Endothelial cell of umbilical vein (primary cell): ENCODE results near the gene OTOP1.

Source experiments
- POLR2A ChIP-seq: IDR thresholded peaks from 2 replicates; pipeline ENCODE4 v1.6.1; 2012; ENCODE audit warnings: low read depth, mild to moderate bottlenecking, control low read depth, low read length
- TF ChIP-seq, protein P1 (sequence below), 2 donors: IDR thresholded peaks; 1 replicate in 1 of 2; 2 replicates in 1 of 2; pipeline ENCODE4 v1.5.1; 2011; ENCODE audit warnings: low read length in 2 of 2, mild to moderate bottlenecking in 2 of 2, moderate library complexity in 2 of 2, control low read depth in 1 of 2, inconsistent platforms in 1 of 2, low read depth in 1 of 2; ENCODE audit not compliant: insufficient read depth in 1 of 2; ENCODE audit errors: extremely low read depth in 1 of 2
- TF ChIP-seq, protein P2 (sequence below): IDR thresholded peaks from 2 replicates; pipeline ENCODE4 v1.6.1; 2011; ENCODE audit not compliant: insufficient read depth, insufficient read length

DNA sequence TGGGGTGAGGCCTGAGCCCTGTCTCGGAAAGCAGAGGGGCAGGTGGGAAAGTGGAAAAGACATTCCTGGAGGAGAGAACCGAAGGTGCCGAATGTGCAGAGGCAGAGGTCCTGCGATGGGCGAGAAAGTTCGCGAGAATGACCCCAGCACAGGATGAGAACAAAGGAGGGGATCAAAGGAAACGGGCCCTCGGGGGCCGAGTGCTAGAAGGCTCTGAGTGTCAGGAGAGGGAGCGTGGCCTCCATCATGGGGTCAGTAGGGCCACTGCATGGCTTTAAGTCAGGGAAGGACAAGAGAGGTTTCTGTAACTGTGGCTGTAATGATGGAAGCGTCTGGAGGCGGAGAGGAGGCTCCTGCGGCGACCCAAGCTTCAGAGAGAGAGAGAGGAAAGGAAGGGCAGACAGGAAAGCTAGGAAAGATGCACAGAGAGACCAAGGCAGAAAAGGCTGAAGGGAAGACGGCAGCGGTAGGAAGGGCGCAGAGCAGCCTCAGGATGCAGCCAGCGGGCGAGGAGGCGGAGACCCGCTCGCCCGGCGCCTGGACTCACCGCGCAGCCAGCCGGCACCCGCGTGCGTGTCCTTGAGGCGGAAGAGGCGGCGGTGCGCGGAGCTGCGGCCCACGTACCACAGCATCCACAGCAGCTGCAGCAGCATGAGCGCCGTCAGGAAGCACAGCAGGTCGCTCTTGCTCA, 669 bp downstream of the OTOP1 start:
- TF ChIP-seq POLR2A: no peak
- TF ChIP-seq, protein P1, sequence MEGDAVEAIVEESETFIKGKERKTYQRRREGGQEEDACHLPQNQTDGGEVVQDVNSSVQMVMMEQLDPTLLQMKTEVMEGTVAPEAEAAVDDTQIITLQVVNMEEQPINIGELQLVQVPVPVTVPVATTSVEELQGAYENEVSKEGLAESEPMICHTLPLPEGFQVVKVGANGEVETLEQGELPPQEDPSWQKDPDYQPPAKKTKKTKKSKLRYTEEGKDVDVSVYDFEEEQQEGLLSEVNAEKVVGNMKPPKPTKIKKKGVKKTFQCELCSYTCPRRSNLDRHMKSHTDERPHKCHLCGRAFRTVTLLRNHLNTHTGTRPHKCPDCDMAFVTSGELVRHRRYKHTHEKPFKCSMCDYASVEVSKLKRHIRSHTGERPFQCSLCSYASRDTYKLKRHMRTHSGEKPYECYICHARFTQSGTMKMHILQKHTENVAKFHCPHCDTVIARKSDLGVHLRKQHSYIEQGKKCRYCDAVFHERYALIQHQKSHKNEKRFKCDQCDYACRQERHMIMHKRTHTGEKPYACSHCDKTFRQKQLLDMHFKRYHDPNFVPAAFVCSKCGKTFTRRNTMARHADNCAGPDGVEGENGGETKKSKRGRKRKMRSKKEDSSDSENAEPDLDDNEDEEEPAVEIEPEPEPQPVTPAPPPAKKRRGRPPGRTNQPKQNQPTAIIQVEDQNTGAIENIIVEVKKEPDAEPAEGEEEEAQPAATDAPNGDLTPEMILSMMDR (IDR thresholded peaks at IDR 0.05; ENCODE audit: extremely low read depth in 1 of 2, insufficient read depth in 1 of 2, low read depth in 1 of 2, low read length in 2 of 2): no peak
- TF ChIP-seq, protein P2, sequence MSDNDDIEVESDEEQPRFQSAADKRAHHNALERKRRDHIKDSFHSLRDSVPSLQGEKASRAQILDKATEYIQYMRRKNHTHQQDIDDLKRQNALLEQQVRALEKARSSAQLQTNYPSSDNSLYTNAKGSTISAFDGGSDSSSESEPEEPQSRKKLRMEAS: no peak
